PC-3 (cell line): Measurements from ENCODE around the gene TTC33. TPM values are rescaled to one million over a fixed set of nuclear protein-coding genes. Genes with fewer than 3 reads are reported as not detected.

Experiments used
- ATAC-seq: fragments of 200-7000 bp; cut with Tn5 transposase; 2 replicates; pipeline ENCODE4 v1.9.1; 2020; ENCODE audit warnings: mild to moderate bottlenecking, moderate library complexity
- BruUV-seq: library from RNA; stranded (reverse); fragments of 400-500 nt; replicated peaks from 2 replicates; lab custom pipeline; 2021; lab: Mats Ljungman, UMichigan
- CTCF ChIA-PET: fragments of 300-600 bp; sonication (Branson Sonifier 250); formaldehyde crosslinking; loops from one replicate; lab custom pipeline; 2022; ENCODE audit warnings: antibody characterized with exemption; lab: Charles Lee
- POLR2A ChIA-PET: fragments of 300-600 bp; sonication (Branson Sonifier 250); formaldehyde crosslinking; loops from one replicate; lab custom pipeline; 2022; ENCODE audit warnings: antibody characterized with exemption; ENCODE audit not compliant: unreplicated experiment; lab: Charles Lee
- DNase-seq: peaks from one replicate; pipeline ENCODE4 v3.0.0-alpha.2; 2015
- H2AFZ ChIP-seq: fragments of 300-600 bp; sonication (generic); 2 replicates; pipeline ENCODE4 v1.6.0; 2016; ENCODE audit warnings: antibody characterized with exemption, low read length
- H3F3A ChIP-seq: fragments of 300-600 bp; sonication (generic); one replicate; pipeline ENCODE4 v1.6.0; 2017; ENCODE audit warnings: antibody characterized with exemption, low read length, control low read depth, mild to moderate bottlenecking; ENCODE audit not compliant: unreplicated experiment
- H3K27ac ChIP-seq: fragments of 300-600 bp; sonication (generic); 2 replicates; pipeline ENCODE4 v1.5.1; 2016; ENCODE audit warnings: mild to moderate bottlenecking, low read length
- H3K27me3 ChIP-seq: fragments of 300-600 bp; sonication (generic); 2 replicates; pipeline ENCODE4 v1.6.1; 2016; ENCODE audit warnings: low read length, mixed read lengths
- H3K36me3 ChIP-seq: fragments of 300-600 bp; sonication (generic); 2 replicates; pipeline ENCODE4 v1.6.1; 2016; ENCODE audit warnings: low read depth, mixed run types, low read length, mixed read lengths
- H3K4me1 ChIP-seq: fragments of 300-600 bp; sonication (generic); 2 replicates; pipeline ENCODE4 v1.5.1; 2016; ENCODE audit warnings: low read length; ENCODE audit not compliant: insufficient read depth
- H3K4me2 ChIP-seq: fragments of 300-600 bp; sonication (generic); 2 replicates; pipeline ENCODE4 v1.6.0; 2016; ENCODE audit warnings: low read length
- H3K4me3 ChIP-seq: fragments of 300-600 bp; sonication (generic); 2 replicates; pipeline ENCODE4 v1.5.1; 2016; ENCODE audit warnings: mild to moderate bottlenecking, low read length, mixed read lengths
- H3K79me2 ChIP-seq: fragments of 300-600 bp; sonication (generic); 2 replicates; pipeline ENCODE4 v1.6.1; 2017; ENCODE audit warnings: low read length, mixed read lengths
- H3K9ac ChIP-seq: fragments of 300-600 bp; sonication (generic); 2 replicates; pipeline ENCODE4 v1.6.0; 2016; ENCODE audit warnings: mild to moderate bottlenecking, low read length
- H3K9me2 ChIP-seq: fragments of 300-600 bp; sonication (generic); replicated peaks from 2 replicates; pipeline ENCODE4 v1.6.1; 2016; ENCODE audit warnings: mixed run types, low read length, mixed read lengths
- H3K9me3 ChIP-seq: fragments of 300-600 bp; sonication (generic); 2 replicates; pipeline ENCODE4 v1.6.1; 2016; ENCODE audit warnings: low read length, mixed read lengths
- H4K20me1 ChIP-seq: fragments of 300-600 bp; sonication (generic); 2 replicates; pipeline ENCODE4 v1.6.1; 2016; ENCODE audit warnings: low read length, mixed read lengths
- CTCF ChIP-seq: fragments of 300-600 bp; sonication (generic); conservative IDR thresholded peaks from 2 replicates; pipeline ENCODE4 v1.5.1; 2017; ENCODE audit warnings: antibody characterized with exemption, low read depth, mild to moderate bottlenecking, low read length
- EZH2 ChIP-seq: fragments of 300-600 bp; sonication (generic); IDR thresholded peaks from one replicate; pipeline ENCODE4 v1.6.1; 2017; ENCODE audit warnings: antibody characterized with exemption, mild to moderate bottlenecking, low read length; ENCODE audit not compliant: unreplicated experiment
- EZH2phosphoT487 ChIP-seq: fragments of 300-600 bp; sonication (generic); IDR thresholded peaks from 2 replicates; pipeline ENCODE4 v1.6.1; 2018; ENCODE audit warnings: mild to moderate bottlenecking, antibody characterized with exemption, low read length, borderline replicate concordance
- intact Hi-C: fragments of 100-400 bp; cut with micrococcal nuclease; formaldehyde crosslinking; loops from 2 replicates; pipeline ENCODE4 v1.9.0; 2023
- total RNA-seq: library from RNA; depleted of rRNA; stranded (reverse); fragments of >200 nt; gene quantifications from 2 replicates; pipeline ENCODE4 v1.2.3, GENCODE V29; 2014

Gene TTC33
- total RNA-seq, 1 experiment from 2014 or later, result 9.0 TPM

- H3K36me3 ChIP-seq, result no peaks in the 10 kb centered on the region
- DNase-seq (peak; percentile 44), ATAC-seq (no peak)
- TF ChIP-seq EZH2, result no peak
- no peak for TF ChIP-seq EZH2phosphoT487
- peak; percentile 60 for TF ChIP-seq CTCF
- H3K27me3 ChIP-seq, result no peaks in the 10 kb centered on the region
- ChIA-PET CTCF (no interaction called here), POLR2A (no interaction called here)
- no peak overlapping the region for H3K4me2 ChIP-seq
- no TSS peak for BruUV-seq
- no peaks in the 10 kb centered on the region for H3K79me2 ChIP-seq
- no peak overlapping the region for H3K9ac ChIP-seq
- no peak overlapping the region for H3K4me3 ChIP-seq
- H3F3A ChIP-seq, result no peaks in the 10 kb centered on the region
- intact Hi-C loops, result loop anchor here (1.0 to 5.0 kb wide), 4 partner anchors 172 to 795 kb away; partner anchors contain the start of gene PTGER4
- H3K9me3 ChIP-seq, result no peaks in the 10 kb centered on the region
- H2AFZ ChIP-seq, result no peak overlapping the region
- H3K4me1 ChIP-seq, result peaks cover 22% of the 10 kb centered on the region
- H3K27ac ChIP-seq, result no peak overlapping the region
- H3K9me2 ChIP-seq, result no peaks in the 10 kb centered on the region
- H4K20me1 ChIP-seq, result no peaks in the 10 kb centered on the region
These were observed 248.7 kb downstream of the TTC33 start for GRCh38 chr5:40507095-40507494.

- ChIA-PET CTCF (no interaction called here), POLR2A (no interaction called here)
- no TSS peak for BruUV-seq
- no peak overlapping the region for H3K9ac ChIP-seq
- DNase-seq (no peak), ATAC-seq (no peak)
- no peak overlapping the region for H2AFZ ChIP-seq
- no peaks in the 10 kb centered on the region for H3K36me3 ChIP-seq
- H3K4me3 ChIP-seq, result no peak overlapping the region
- no peak overlapping the region for H3K27ac ChIP-seq
- no peaks in the 10 kb centered on the region for H3K27me3 ChIP-seq
- H3K79me2 ChIP-seq, result no peaks in the 10 kb centered on the region
- H3K4me1 ChIP-seq, result peaks cover 22% of the 10 kb centered on the region
- H3K9me2 ChIP-seq, result no peaks in the 10 kb centered on the region
- no peaks in the 10 kb centered on the region for H3F3A ChIP-seq
- intact Hi-C loops, result loop anchor here (5.0 kb wide), 1 partner anchor 793 kb away; no protein-coding TSS in a partner anchor
- TF ChIP-seq EZH2phosphoT487 (no peak), CTCF (no peak), EZH2 (no peak)
- no peaks in the 10 kb centered on the region for H4K20me1 ChIP-seq
- H3K4me2 ChIP-seq, result no peak overlapping the region
- H3K9me3 ChIP-seq, result no peaks in the 10 kb centered on the region
These were observed 250.7 kb downstream of the TTC33 start for GRCh38 chr5:40505031-40505430.

DNA sequence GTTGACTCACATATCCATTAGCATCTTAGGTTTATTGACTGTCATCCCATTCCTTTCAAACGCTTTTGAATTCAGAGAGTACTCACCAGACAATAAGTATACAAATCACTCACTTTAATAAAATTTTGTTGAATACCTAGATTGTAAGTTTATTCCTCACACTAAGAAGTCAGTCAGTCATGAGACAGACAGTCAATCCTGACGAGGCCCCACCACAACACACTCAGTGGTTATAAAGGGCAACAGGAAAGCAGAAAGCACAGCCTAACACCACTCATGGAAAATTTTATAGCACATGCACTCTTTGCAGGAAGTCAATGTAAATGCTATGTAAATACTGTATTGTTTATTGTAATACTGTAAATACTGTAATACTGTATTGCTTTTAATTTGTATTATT is 252.3 kb downstream of the TTC33 start:
- Histone ChIP-seq H3K36me3 (no peaks in the 10 kb centered on the region), H3K9me2 (no peaks in the 10 kb centered on the region), H4K20me1 (no peaks in the 10 kb centered on the region), H3K4me1 (peaks cover 22% of the 10 kb centered on the region), H3K4me3 (no peak overlapping the region), H3K27ac (peak overlapping the region; percentile 75), H2AFZ (no peak overlapping the region), H3K79me2 (no peaks in the 10 kb centered on the region), H3K4me2 (0 out of 2 replicates have a peak overlapping the region, but pooled peaks have one; percentile 20), H3K27me3 (no peaks in the 10 kb centered on the region), H3K9ac (0 out of 2 replicates have a peak overlapping the region, but pooled peaks have one; percentile 19), H3K9me3 (no peaks in the 10 kb centered on the region), H3F3A (no peaks in the 10 kb centered on the region)
- DNase-seq (peak; percentile 88), ATAC-seq (peak; percentile 99)
- no peak for TF ChIP-seq EZH2
- no peak for TF ChIP-seq CTCF
- no peak for TF ChIP-seq EZH2phosphoT487
- intact Hi-C loops, result loop anchor here (1.0 to 5.0 kb wide), 7 partner anchors 74 to 554 kb away; no protein-coding TSS in a partner anchor
- POLR2A ChIA-PET, result no interaction called here
- CTCF ChIA-PET, result no interaction called here
- BruUV-seq, result no TSS peak
